Calu3 (cell line): ENCODE results near the gene SARS2. TPM values are rescaled to one million over a fixed set of nuclear protein-coding genes. Genes with fewer than 3 reads are reported as not detected.

Experiments
- BruUV-seq: library from RNA; stranded (reverse); fragments of 400-500 nt; replicated peaks from 2 replicates; lab custom pipeline; 2021; lab: Mats Ljungman, UMichigan
- CTCF ChIA-PET: fragments of 300-600 bp; sonication (Branson Sonifier 250); formaldehyde crosslinking; loops from one replicate; lab custom pipeline; 2022; ENCODE audit warnings: antibody characterized with exemption; lab: Charles Lee
- DNase-seq: peaks from one replicate; pipeline ENCODE4 v3.0.0; 2022
- H3K27ac Mint-ChIP-seq: one replicate; pipeline ENCODE4 v1.8.0; 2022; ENCODE audit warnings: mixed read lengths; ENCODE audit not compliant: unreplicated experiment
- H3K27me3 Mint-ChIP-seq: one replicate; pipeline ENCODE4 v1.8.0; 2022; ENCODE audit warnings: mixed read lengths; ENCODE audit not compliant: unreplicated experiment
- H3K36me3 Mint-ChIP-seq: one replicate; pipeline ENCODE4 v1.8.0; 2022; ENCODE audit warnings: mild to moderate bottlenecking, moderate library complexity, mixed read lengths; ENCODE audit not compliant: insufficient read depth, unreplicated experiment
- H3K4me1 Mint-ChIP-seq: one replicate; pipeline ENCODE4 v1.8.0; 2022; ENCODE audit warnings: mild to moderate bottlenecking, low read depth, mixed read lengths; ENCODE audit not compliant: unreplicated experiment
- H3K4me3 Mint-ChIP-seq: one replicate; pipeline ENCODE4 v1.8.0; 2022; ENCODE audit warnings: mild to moderate bottlenecking, low read depth, moderate library complexity, mixed read lengths; ENCODE audit not compliant: unreplicated experiment
- H3K9me3 Mint-ChIP-seq: one replicate; pipeline ENCODE4 v1.8.0; 2022; ENCODE audit warnings: low read depth, mixed read lengths; ENCODE audit not compliant: unreplicated experiment
- intact Hi-C: fragments of 100-400 bp; cut with micrococcal nuclease; formaldehyde crosslinking; loops from one replicate; pipeline ENCODE4 v1.10.0; 2022; ENCODE audit not compliant: unreplicated experiment
- total RNA-seq: library from RNA; stranded (reverse); gene quantifications from 2 replicates; pipeline ENCODE4 v1.2.3, GENCODE V29; 2022
- TF ChIP-seq, protein P1 (sequence below): fragments of 200-600 bp; IDR thresholded peaks from one replicate; pipeline ENCODE4 v1.8.0; 2022; ENCODE audit warnings: antibody characterized with exemption; ENCODE audit not compliant: unreplicated experiment

The SARS2 gene
- total RNA-seq, 1 experiment from 2014 or later, result 52.1 TPM

DNA sequence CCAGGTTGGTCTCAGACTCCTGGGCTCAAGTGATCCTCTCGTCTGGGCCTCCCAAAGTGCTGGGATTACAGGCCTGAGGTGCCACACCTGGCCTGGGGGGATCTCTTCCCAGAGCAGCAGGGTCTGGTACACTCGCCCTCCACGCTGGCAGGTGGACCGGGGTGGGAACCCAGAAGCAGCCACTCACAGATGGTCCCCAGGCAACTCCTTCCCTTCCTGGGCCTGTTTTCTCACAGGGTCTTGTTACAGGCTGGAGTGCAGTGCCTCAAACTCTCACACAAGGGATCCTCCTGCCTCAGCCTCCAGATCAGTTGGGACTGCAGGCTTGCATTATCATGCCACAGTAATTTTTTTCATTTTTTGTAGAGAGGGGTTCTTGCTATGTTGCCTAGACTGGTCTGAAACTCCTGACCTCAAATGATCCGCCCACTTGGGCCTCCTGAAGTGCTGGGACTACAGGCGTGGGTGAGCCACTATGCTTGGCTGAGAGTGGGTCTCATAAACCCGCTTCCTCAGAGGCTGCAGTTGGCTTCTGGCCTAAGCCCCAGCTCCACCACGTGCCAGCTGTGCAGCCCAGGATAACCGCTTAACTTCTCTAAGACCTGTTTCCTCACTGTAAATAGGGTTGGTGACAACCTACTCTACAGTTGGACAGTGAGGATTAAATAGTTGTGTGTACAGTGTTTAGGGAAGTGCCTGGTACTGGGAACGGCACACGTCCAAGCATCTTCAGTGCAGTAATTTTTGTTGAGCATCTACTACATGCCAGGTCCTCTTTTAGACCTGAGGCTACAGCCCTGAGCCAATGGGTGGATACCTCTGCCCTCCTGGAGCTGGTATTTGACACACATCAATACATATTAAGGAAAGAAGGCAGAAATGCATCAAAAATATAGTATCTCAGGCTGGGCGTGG is 17.7 kb downstream of the SARS2 start:
- Mint-ChIP-seq H3K36me3 (peaks cover 23% of the 10 kb centered on the region), H3K4me1 (no peaks in the 10 kb centered on the region)

GRCh38 chr19:38911388-38912001 is 19.1 kb downstream of the SARS2 start:
- TF ChIP-seq, protein P1, sequence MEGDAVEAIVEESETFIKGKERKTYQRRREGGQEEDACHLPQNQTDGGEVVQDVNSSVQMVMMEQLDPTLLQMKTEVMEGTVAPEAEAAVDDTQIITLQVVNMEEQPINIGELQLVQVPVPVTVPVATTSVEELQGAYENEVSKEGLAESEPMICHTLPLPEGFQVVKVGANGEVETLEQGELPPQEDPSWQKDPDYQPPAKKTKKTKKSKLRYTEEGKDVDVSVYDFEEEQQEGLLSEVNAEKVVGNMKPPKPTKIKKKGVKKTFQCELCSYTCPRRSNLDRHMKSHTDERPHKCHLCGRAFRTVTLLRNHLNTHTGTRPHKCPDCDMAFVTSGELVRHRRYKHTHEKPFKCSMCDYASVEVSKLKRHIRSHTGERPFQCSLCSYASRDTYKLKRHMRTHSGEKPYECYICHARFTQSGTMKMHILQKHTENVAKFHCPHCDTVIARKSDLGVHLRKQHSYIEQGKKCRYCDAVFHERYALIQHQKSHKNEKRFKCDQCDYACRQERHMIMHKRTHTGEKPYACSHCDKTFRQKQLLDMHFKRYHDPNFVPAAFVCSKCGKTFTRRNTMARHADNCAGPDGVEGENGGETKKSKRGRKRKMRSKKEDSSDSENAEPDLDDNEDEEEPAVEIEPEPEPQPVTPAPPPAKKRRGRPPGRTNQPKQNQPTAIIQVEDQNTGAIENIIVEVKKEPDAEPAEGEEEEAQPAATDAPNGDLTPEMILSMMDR, result no peak
- peaks cover 37% of the 10 kb centered on the region for H3K36me3 Mint-ChIP-seq
- no peaks in the 10 kb centered on the region for H3K27me3 Mint-ChIP-seq
- H3K4me3 Mint-ChIP-seq, result no peak overlapping the region
- no peak for DNase-seq
- no TSS peak for BruUV-seq
- H3K4me1 Mint-ChIP-seq, result no peaks in the 10 kb centered on the region
- CTCF ChIA-PET, result no interaction called here
- H3K27ac Mint-ChIP-seq, result no peak overlapping the region
- intact Hi-C loops, result no loop called here
- peaks cover 6% of the 10 kb centered on the region for H3K9me3 Mint-ChIP-seq

More for the DNA sequence above, 17.7 kb downstream of the SARS2 start:
- TF ChIP-seq, protein P1, result no peak
- Mint-ChIP-seq H3K9me3 (peaks cover under 1% of the 10 kb centered on the region), H3K27me3 (no peaks in the 10 kb centered on the region), H3K4me3 (no peak overlapping the region), H3K27ac (no peak overlapping the region)
- no peak for DNase-seq
- CTCF ChIA-PET, result interaction anchor here (0.6 to 0.8 kb wide), 2 partner anchors 11 to 41 kb away, joined by 4 to 6 read pairs; no protein-coding TSS in a partner anchor
- BruUV-seq, result no TSS peak
- intact Hi-C loops, result no loop called here

- intact Hi-C loops, result no loop called here
- peaks cover 47% of the 10 kb centered on the region for H3K36me3 Mint-ChIP-seq
- no peak for DNase-seq
- H3K4me3 Mint-ChIP-seq, result no peak overlapping the region
- peaks cover 6% of the 10 kb centered on the region for H3K9me3 Mint-ChIP-seq
- no peak overlapping the region for H3K27ac Mint-ChIP-seq
- CTCF ChIA-PET, result no interaction called here
- no peaks in the 10 kb centered on the region for H3K27me3 Mint-ChIP-seq
- no TSS peak for BruUV-seq
- no peaks in the 10 kb centered on the region for H3K4me1 Mint-ChIP-seq
- TF ChIP-seq, protein P1, result no peak
Measured at GRCh38 chr19:38910488-38910887, 20.1 kb downstream of the SARS2 start.

GRCh38 chr19:38908911-38909310 is 21.7 kb downstream of the SARS2 start:
- Mint-ChIP-seq H3K27me3 (no peaks in the 10 kb centered on the region), H3K4me3 (no peak overlapping the region), H3K36me3 (peaks cover 54% of the 10 kb centered on the region), H3K4me1 (peaks cover 7% of the 10 kb centered on the region), H3K27ac (no peak overlapping the region), H3K9me3 (peaks cover 9% of the 10 kb centered on the region)
- CTCF ChIA-PET, result interaction anchor here (0.6 kb wide), 1 partner anchor 9 kb away, joined by 4 read pairs; the partner anchor contains the start of genes NFKBIB and SIRT2
- TF ChIP-seq, protein P1, result no peak
- intact Hi-C loops, result no loop called here
- no TSS peak for BruUV-seq
- DNase-seq, result no peak
